Measurements from ENCODE around the gene USP10.

DNA sequence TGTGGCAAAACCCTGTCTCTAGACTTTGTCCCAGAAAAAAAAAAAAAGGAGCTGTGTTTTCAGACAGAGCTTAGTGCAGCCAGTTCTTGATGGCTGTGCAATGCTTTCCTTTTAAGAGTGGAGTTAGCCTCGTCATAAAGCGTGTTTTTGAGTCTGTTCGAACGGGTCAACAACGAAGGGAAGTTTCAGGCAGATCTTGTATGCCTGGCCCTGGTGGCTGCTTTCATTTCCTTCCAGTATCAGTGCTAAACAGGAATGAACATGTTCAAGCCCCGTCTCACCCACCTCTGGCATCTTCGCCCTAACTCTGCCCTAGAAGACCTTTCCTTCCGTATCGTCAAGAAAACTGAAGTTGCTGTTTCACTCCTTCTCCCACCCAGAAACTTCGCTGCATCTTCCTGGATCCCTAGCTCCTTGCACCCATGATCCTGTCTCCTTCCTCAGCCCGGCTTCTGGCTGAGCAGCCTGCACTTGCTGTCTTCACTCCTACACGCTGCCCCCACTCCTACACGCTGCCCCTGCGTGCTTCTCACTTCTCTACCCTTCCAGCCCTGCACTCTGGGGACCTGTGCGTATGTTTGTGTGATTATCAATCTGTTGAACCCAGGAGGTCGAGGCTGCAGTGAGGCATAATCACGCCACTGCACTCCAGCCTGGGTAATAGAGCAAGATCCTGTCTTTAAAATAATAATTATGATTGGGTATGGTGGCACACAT, 55.3 kb downstream of the USP10 start:
- TF ChIP-seq, protein P1, sequence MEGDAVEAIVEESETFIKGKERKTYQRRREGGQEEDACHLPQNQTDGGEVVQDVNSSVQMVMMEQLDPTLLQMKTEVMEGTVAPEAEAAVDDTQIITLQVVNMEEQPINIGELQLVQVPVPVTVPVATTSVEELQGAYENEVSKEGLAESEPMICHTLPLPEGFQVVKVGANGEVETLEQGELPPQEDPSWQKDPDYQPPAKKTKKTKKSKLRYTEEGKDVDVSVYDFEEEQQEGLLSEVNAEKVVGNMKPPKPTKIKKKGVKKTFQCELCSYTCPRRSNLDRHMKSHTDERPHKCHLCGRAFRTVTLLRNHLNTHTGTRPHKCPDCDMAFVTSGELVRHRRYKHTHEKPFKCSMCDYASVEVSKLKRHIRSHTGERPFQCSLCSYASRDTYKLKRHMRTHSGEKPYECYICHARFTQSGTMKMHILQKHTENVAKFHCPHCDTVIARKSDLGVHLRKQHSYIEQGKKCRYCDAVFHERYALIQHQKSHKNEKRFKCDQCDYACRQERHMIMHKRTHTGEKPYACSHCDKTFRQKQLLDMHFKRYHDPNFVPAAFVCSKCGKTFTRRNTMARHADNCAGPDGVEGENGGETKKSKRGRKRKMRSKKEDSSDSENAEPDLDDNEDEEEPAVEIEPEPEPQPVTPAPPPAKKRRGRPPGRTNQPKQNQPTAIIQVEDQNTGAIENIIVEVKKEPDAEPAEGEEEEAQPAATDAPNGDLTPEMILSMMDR (conservative IDR thresholded peaks at IDR 0.05 in 1 of 2, IDR thresholded peaks at IDR 0.05 in 1 of 2; ENCODE audit: low read depth in 1 of 2, low read length in 2 of 2) = no peak
- no peak for TF ChIP-seq EZH2 (IDR thresholded peaks at IDR 0.05; ENCODE audit: low read length, missing control alignments)
